Measurements from ENCODE around the gene DNASE1. TPM values are rescaled to one million over a fixed set of nuclear protein-coding genes. Genes with fewer than 3 reads are reported as not detected.

The DNASE1 gene
- total and polyA plus RNA-seq, 9 of the 15 experiments (the other 6 are each of a cell fraction or from before 2014, with no cell fraction given): 0.53 to 10.1 (median 5.9) TPM

GRCh38 chr16:3689731-3690130 is 35.2 kb downstream of the DNASE1 start (continued):
- TF ChIP-seq REST (IDR thresholded peaks at IDR 0.05; ENCODE audit: borderline replicate concordance) (no peak), REST (CRISPR knock-in tag; IDR thresholded peaks at IDR 0.05; ENCODE audit: low read depth) (no peak), ELF2 (CRISPR knock-in tag; IDR thresholded peaks at IDR 0.05) (no peak), ZNF707 (CRISPR knock-in tag; conservative IDR thresholded peaks at IDR 0.05) (no peak), ELK1 (CRISPR knock-in tag; IDR thresholded peaks at IDR 0.05) (no peak), TRIM24 (IDR thresholded peaks at IDR 0.05) (no peak), SIRT6 (IDR thresholded peaks at IDR 0.05; ENCODE audit: low read depth, low read length) (no peak), SRSF7 (optimal IDR thresholded peaks at IDR 0.05; ENCODE audit: low read depth, low read length) (no peak), ZBTB2 (IDR thresholded peaks at IDR 0.05) (no peak)
